T-cell (primary cell): ENCODE measurements around the gene JMJD6. TPM values are rescaled to one million over a fixed set of nuclear protein-coding genes. Genes with fewer than 3 reads are reported as not detected.
"Not testable (repeated sequence)": the region's sequence is repeated elsewhere in the genome, so short reads cannot be mapped to it uniquely, and the experiment has no call there.

Experiments used
- ATAC-seq, 4 experiments: fragments of 200-7000 bp in 3 of 4; fragments of 150-1000 bp in 1 of 4; cut with Tn5 transposase; replicated peaks in 1 of 4; 1 replicate in 3 of 4; 2 replicates in 1 of 4; pipeline ENCODE4 v1.10.0; 2021; ENCODE audit warnings: moderate library complexity in 3 of 4, mild to moderate bottlenecking in 2 of 4, moderate number of reproducible peaks in 1 of 4
- CTCF ChIA-PET, 2 donors: fragments of 300-600 bp; sonication (Branson Sonifier 250); formaldehyde crosslinking; loops; one replicate each; lab custom pipeline; 2022; ENCODE audit warnings: antibody characterized with exemption in 2 of 2; lab: Charles Lee
- POLR2A ChIA-PET, 2 donors: fragments of 300-600 bp; sonication (Branson Sonifier 250); formaldehyde crosslinking; loops; one replicate each; lab custom pipeline; 2022; ENCODE audit warnings: antibody characterized with exemption in 2 of 2; lab: Charles Lee
- DNase-seq, 35 experiments: peaks; one replicate each; pipeline versions ENCODE4 v3.0.0 to v3.0.0-alpha.2; 2013 to 2023
- H3K27ac ChIP-seq: one replicate; pipeline ENCODE4 v1.5.1; 2013; ENCODE audit warnings: low read length
- H3K27me3 ChIP-seq, 2 experiments: replicated peaks in 1 of 2; 1 replicate in 1 of 2; 2 replicates in 1 of 2; pipeline versions ENCODE4 v1.6.1 to v1.7.0; 2013; ENCODE audit warnings: low read length in 1 of 2, mixed read lengths in 1 of 2; ENCODE audit not compliant: control insufficient read depth in 2 of 2, insufficient read depth in 2 of 2; ENCODE audit errors: extremely low read depth in 1 of 2
- H3K36me3 ChIP-seq, 2 donors: 1 replicate in 1 of 2; 2 replicates in 1 of 2; pipeline versions ENCODE4 v1.6.1 to v1.7.0; 2013; ENCODE audit warnings: low read length in 1 of 2; ENCODE audit not compliant: control insufficient read depth in 2 of 2, insufficient read depth in 1 of 2; ENCODE audit errors: extremely low read depth in 1 of 2
- H3K4me1 ChIP-seq, 2 experiments: 1 replicate in 1 of 2; 2 replicates in 1 of 2; pipeline versions ENCODE4 v1.6.1 to v1.7.0; 2013; ENCODE audit warnings: low read length in 2 of 2, mixed read lengths in 1 of 2; ENCODE audit not compliant: insufficient read depth in 2 of 2, control insufficient read depth in 1 of 2; ENCODE audit errors: extremely low read depth in 1 of 2
- H3K4me3 ChIP-seq, 2 donors: 1 replicate in 1 of 2; 2 replicates in 1 of 2; pipeline versions ENCODE4 v1.5.1 to v1.7.0; 2013; ENCODE audit warnings: mild to moderate bottlenecking in 2 of 2, low read length in 1 of 2, moderate library complexity in 1 of 2; ENCODE audit not compliant: control insufficient read depth in 1 of 2; ENCODE audit errors: extremely low read depth in 1 of 2
- H3K9me3 ChIP-seq: 2 replicates; pipeline ENCODE4 v1.7.0; 2013
- H3K27ac Mint-ChIP-seq, 2 donors: one replicate each; pipeline ENCODE4 v1.8.0; 2020 to 2021; ENCODE audit warnings: mild to moderate bottlenecking in 2 of 2, mixed read lengths in 2 of 2
- H3K27me3 Mint-ChIP-seq, 2 donors: one replicate each; pipeline ENCODE4 v1.8.0; 2021 to 2022; ENCODE audit warnings: mixed read lengths in 2 of 2
- H3K36me3 Mint-ChIP-seq: one replicate; pipeline ENCODE4 v1.8.0; 2021; ENCODE audit warnings: mixed read lengths
- H3K4me1 Mint-ChIP-seq, 3 donors: one replicate each; pipeline ENCODE4 v1.8.0; 2020 to 2022; ENCODE audit warnings: mixed read lengths in 3 of 3, mild to moderate bottlenecking in 1 of 3
- H3K4me3 Mint-ChIP-seq, 3 donors: one replicate each; pipeline ENCODE4 v1.8.0; 2020 to 2022; ENCODE audit warnings: mild to moderate bottlenecking in 3 of 3, mixed read lengths in 3 of 3, moderate library complexity in 3 of 3
- H3K9me3 Mint-ChIP-seq, 3 donors: one replicate each; pipeline ENCODE4 v1.8.0; 2020 to 2022; ENCODE audit warnings: mixed read lengths in 3 of 3
- WGBS: methylation state at CpG from one replicate; pipeline ENCODE4 v1.1.5; 2013; ENCODE audit warnings: missing lambda C conversion rate; ENCODE audit not compliant: insufficient coverage; 5-methylcytosine and 5-hydroxymethylcytosine counted together
- total RNA-seq, 35 experiments: library from RNA in 6 of 35; stranded (reverse) in 6 of 35; fragments of 120-200 nt in 1 of 35; gene quantifications; one replicate each; pipeline versions ENCODE4 v1.2.1 to v1.2.4 and lab custom pipeline; 2013 to 2026

The JMJD6 gene
- total RNA-seq, 5 donors from 2014 or later (not counting 1 experiment from before 2014, with no cell fraction given): 48.7 to 155 (median 56.6) TPM

DNA sequence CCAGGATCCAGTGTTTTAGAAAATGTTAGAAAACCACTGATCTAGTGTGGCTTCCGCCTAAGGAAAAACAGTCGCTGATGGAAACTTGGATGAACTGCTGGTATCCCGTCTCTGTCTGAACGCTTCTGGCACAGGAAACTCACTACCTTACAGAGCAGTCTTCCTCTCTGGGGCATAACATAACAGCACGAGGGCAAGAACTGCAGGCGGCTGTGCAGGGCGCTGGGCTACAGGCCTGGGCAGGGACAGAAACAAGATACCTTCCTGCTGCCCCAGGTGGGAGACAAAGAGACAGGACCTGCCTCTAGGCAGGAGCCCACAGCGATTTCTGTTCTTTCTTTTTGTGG is 26.2 kb downstream of the JMJD6 start:
- H3K27ac Mint-ChIP-seq: peak overlapping the region in 1 of 2 donors; percentile 64
- ATAC-seq: peak in 2 of 4 experiments; percentile 19 to 20
- H3K36me3 ChIP-seq: no peaks in the 10 kb centered on the region
- no peaks in the 10 kb centered on the region for H3K27me3 Mint-ChIP-seq
- DNase-seq: no peak
- 87% methylated on average over 8 of the region's 8 CpGs for WGBS
- H3K4me1 Mint-ChIP-seq: peaks cover 0 to 16% (median 0%) of the 10 kb centered on the region in 3 donors
- POLR2A ChIA-PET: interaction anchor here in 1 of 2 donors (0.7 kb wide), 1 partner anchor 15 kb away, joined by 3 read pairs; no protein-coding TSS in a partner anchor
- peaks cover 0 to 34% of the 10 kb centered on the region in 2 experiments for H3K4me1 ChIP-seq
- H3K4me3 ChIP-seq: no peak overlapping the region
- H3K9me3 ChIP-seq: no peaks in the 10 kb centered on the region
- no peaks in the 10 kb centered on the region for H3K9me3 Mint-ChIP-seq
- peak overlapping the region; percentile 55 for H3K27ac ChIP-seq
- no peak overlapping the region for H3K4me3 Mint-ChIP-seq
- CTCF ChIA-PET: no interaction called here
- no peaks in the 10 kb centered on the region for H3K36me3 Mint-ChIP-seq
- peaks cover 0 to 5% of the 10 kb centered on the region in 2 experiments for H3K27me3 ChIP-seq

DNA sequence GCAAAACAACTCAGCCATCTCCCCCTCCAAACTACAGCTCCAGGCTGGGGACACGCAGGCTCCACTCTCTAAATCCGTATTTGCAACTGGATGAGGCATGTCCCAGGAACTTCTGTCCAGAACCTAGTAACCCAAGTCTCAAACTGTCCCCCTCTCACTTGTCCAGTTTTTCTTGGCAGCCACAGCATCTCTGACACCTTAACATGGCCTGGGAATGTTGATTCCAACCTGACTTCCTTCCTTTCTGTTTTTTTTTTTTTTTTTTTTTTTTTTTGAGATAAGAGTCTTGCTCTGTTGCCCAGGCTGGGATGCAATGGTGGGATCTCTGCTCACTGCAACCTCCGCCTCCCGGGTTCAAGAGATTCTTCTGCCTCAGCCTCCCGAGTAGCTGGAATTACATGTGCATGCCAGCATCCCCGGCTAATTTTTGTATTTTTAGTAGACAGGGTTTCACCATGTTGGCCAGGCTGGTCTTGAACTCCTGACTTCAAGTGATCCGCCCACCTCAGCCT is 27.9 kb downstream of the JMJD6 start:
- H3K4me3 ChIP-seq, H3K27ac Mint-ChIP-seq, DNase-seq, H3K27me3 Mint-ChIP-seq, H3K36me3 Mint-ChIP-seq, H3K36me3 ChIP-seq, H3K4me3 Mint-ChIP-seq, H3K27ac ChIP-seq, H3K27me3 ChIP-seq, H3K9me3 Mint-ChIP-seq, POLR2A ChIA-PET, ATAC-seq, H3K9me3 ChIP-seq: not testable (repeated sequence)
- peaks cover 0 to 34% of the 10 kb centered on the region in 2 experiments for H3K4me1 ChIP-seq
- 94% methylated on average over 4 of the region's 7 CpGs for WGBS
- peaks cover 0 to 18% (median 0%) of the 10 kb centered on the region in 3 donors for H3K4me1 Mint-ChIP-seq
- CTCF ChIA-PET: interaction anchor here (0.6 kb wide), 2 partner anchors 109 kb away, joined by 3 read pairs; no protein-coding TSS in a partner anchor

DNA sequence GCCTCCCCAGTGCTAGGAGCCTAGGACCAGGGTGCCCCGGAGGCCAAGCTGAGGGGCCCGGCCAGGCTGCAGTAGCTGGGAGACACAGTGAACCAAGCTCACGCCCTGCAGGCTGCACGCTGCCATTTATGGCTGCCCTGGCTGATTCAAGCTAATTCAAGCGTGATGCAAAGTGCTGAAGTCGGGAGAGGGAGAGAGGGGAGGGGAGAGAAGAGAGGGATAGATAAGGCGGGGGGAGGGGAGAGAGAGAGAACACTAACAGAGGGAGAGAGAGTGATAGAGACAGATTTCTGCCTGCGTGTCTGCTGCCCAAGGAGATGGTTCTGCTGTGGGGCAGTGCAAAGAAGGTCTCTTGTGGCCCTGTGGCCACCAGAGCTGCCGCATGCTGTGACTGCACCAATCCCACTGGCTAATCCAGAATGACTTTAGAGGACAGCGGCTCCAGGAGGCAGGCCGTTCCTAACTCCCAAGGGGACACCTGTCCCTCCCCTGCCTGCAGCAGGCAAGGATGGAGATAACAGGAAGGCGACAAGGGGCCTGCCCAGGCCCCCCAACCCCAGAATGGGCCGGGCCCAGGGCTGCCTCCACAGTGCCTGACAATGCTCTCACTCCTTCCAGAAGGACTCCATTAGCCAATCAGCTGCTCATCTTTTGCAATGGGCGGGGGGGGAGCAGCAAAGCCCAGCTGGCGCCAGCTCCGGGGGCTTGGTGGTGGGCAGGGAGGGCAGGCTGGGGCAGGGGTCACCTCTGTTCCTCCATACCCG is 28.5 kb downstream of the JMJD6 start:
- no peaks in the 10 kb centered on the region for H3K36me3 Mint-ChIP-seq
- Histone ChIP-seq H3K4me1 (peaks cover 0 to 34% of the 10 kb centered on the region in 2 experiments), H3K9me3 (no peaks in the 10 kb centered on the region), H3K36me3 (no peaks in the 10 kb centered on the region), H3K4me3 (no peak overlapping the region), H3K27me3 (peaks cover 0 to 5% of the 10 kb centered on the region in 2 experiments), H3K27ac (no peak overlapping the region)
- no peak overlapping the region for H3K27ac Mint-ChIP-seq
- POLR2A ChIA-PET: no interaction called here
- H3K9me3 Mint-ChIP-seq: no peaks in the 10 kb centered on the region
- ATAC-seq (no peak), DNase-seq (no peak)
- H3K27me3 Mint-ChIP-seq: no peaks in the 10 kb centered on the region
- H3K4me3 Mint-ChIP-seq: no peak overlapping the region
- CTCF ChIA-PET: interaction anchor here in 1 of 2 donors (0.6 kb wide), 1 partner anchor 108 kb away, joined by 3 read pairs; no protein-coding TSS in a partner anchor
- H3K4me1 Mint-ChIP-seq: peaks cover 0 to 18% (median 0%) of the 10 kb centered on the region in 3 donors
- WGBS: 88% methylated on average over 12 of the region's 17 CpGs

DNA sequence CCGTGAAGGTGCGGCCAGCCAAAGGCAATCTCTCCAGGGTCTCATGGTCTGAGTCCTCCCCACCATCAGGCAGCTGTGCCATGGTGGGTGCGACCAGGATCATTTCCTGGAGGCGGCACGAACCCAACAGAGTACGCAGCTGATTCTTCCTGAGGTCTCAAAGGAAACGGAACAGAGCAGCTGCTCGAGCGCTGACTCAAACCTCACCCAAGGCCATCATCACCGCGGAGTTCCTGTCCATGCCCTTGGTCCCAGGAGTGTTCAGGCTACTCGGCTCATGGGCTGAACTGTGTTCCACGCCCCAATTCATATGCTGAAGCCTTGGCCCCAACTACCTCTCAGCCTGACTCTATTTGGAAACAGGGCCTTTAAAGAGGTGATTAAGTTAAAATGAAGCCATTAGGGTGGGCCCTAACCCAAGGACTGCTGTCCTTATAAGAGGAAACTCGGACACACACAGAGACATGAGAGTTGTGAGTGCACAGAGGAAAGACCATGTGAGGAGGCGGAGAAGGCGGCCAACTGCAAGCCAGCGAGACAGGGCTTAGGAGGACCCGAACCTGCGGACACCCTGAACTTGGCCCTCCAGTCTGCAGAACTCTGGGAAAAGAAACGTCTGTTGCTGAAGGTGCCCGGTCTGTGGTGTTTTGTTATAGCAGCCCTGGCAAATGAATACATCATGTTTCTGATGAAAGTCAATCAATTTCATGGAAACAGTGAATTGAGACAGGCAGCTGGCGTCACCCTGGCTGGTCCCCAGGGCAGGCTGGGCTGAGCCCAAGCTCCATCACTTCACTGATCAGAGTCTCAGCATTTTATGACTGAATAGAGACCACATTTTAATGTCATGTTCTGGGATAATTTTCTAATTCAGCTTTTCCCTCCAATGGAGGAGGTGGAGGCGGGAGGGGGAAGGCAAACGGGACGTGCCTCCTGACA is 29.4 kb downstream of the JMJD6 start:
- Mint-ChIP-seq H3K4me3 (no peak overlapping the region), H3K27me3 (no peaks in the 10 kb centered on the region), H3K36me3 (no peaks in the 10 kb centered on the region), H3K4me1 (peaks cover 0 to 18% (median 0%) of the 10 kb centered on the region in 3 donors), H3K27ac (no peak overlapping the region), H3K9me3 (no peaks in the 10 kb centered on the region)
- Histone ChIP-seq H3K36me3 (no peaks in the 10 kb centered on the region), H3K4me3 (no peak overlapping the region), H3K4me1 (peaks cover 0 to 34% of the 10 kb centered on the region in 2 experiments), H3K9me3 (no peaks in the 10 kb centered on the region), H3K27ac (no peak overlapping the region), H3K27me3 (peaks cover 0 to 5% of the 10 kb centered on the region in 2 experiments)
- no peak for ATAC-seq
- ChIA-PET CTCF (no interaction called here), POLR2A (no interaction called here)
- 77% methylated on average over 19 of the region's 25 CpGs for WGBS
- no peak for DNase-seq

DNA sequence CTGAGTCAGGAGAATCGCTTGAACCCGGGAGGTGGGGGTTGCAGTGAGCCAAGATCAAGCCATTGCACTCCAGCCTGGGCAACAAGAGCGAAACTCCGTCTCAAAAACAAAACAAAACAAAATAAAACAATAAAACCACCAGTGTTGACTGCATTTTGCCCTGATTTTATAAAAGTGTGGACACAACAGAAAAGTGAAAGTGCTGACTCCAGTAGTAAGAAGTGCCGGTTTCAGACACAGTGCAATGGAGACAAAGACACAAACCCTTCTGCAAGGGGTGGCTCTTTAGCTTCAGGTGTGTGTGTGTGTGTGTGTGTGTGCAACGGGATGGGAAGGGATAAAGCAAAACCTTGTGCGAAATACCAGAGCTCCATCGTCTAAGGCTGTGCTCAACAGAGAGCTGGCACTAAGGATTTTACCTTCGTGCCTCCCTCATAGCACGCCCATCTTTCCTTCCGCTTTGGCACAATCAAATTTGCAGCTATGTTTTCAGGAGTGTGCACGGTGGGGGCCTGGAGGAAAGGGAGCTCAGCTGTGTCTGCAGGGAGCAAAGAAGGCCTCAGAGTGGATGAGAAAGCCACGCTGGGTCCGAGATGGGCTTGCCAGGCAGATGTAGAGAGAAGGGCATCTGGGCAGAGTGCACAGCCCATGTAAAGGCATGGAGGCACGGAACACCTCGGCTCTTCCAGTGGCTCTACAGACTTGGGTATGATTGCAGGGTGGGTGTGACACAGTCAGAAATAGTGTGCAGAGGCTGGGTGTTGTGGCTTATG is 31.2 kb downstream of the JMJD6 start:
- Mint-ChIP-seq H3K36me3 (no peaks in the 10 kb centered on the region), H3K9me3 (no peaks in the 10 kb centered on the region), H3K27ac (no peak overlapping the region), H3K4me1 (peaks cover 0 to 16% (median 0%) of the 10 kb centered on the region in 3 donors), H3K4me3 (no peak overlapping the region), H3K27me3 (no peaks in the 10 kb centered on the region)
- WGBS: 89% methylated on average over 13 of the region's 16 CpGs
- H3K36me3 ChIP-seq: no peaks in the 10 kb centered on the region
- ChIA-PET POLR2A (no interaction called here), CTCF (interaction anchor here in 1 of 2 donors (0.6 kb wide), 1 partner anchor 9 kb away, joined by 4 read pairs; no protein-coding TSS in a partner anchor)
- H3K4me3 ChIP-seq: no peak overlapping the region
- peaks cover 0 to 28% of the 10 kb centered on the region in 2 experiments for H3K4me1 ChIP-seq
- ATAC-seq (no peak), DNase-seq (no peak)
- no peak overlapping the region for H3K27ac ChIP-seq
- peaks cover 0 to 5% of the 10 kb centered on the region in 2 experiments for H3K27me3 ChIP-seq
- no peaks in the 10 kb centered on the region for H3K9me3 ChIP-seq
